HG02642 (cell line): Measurements from ENCODE around the gene CYLD.

ENCODE experiments used
- ATAC-seq: cut with Tn5 transposase; IDR thresholded peaks from one replicate; pipeline ENCODE4 v1.9.1; 2021; ENCODE audit warnings: mild to moderate bottlenecking; ENCODE audit not compliant: unreplicated experiment, poor library complexity

CYLD gene

DNA sequence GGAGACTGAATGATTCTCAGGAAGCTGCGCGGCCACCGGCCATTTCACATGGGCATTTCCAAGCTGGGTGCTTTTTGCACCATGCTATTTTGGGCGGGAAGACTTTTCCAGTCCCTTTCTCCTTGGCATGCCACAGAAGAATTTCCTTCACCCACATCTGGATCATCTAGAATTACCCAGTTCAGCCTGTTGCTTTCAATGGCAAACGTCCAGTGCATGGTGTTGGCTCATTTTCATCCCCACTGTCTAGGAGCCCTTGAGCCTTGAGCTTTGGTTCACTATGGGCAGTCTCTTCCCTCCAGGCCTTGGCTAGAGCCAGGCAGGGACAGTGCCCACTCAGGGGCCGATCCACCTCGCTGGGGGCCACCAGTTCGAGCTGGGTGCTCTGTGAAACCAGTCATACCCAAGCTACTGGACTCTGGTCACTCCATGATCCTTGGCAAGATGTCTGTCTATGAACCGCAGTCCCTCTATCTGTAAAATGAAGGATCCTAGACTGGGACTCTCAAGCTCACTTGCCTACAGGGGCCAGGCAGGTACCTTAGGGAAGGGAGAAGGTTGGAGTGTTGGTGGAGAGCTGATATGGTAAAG lies 71.1 kb downstream of the CYLD start:
- no peak for ATAC-seq

- no peak for ATAC-seq
Measured at GRCh38 chr16:50814052-50814451, 72.2 kb downstream of the CYLD start.

DNA sequence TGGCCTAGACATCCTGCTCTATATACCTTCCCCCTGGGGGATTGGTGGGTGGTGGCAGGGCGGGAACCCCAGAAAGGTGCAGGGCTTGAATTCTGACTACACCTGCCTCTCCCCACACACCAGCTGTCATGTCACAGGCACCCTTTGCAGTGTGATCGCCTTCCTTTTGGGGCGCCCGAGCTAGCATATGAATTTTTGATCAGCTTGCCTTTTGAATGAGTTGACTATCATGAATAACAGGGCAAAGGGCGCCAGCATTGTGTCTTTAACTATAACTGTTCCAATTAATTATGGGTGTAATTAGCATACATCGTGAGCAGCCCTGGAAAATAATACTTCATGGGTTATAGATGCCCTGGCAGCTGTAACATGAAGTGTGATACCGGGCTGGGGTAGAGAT lies 72.7 kb downstream of the CYLD start:
- no peak for ATAC-seq

DNA sequence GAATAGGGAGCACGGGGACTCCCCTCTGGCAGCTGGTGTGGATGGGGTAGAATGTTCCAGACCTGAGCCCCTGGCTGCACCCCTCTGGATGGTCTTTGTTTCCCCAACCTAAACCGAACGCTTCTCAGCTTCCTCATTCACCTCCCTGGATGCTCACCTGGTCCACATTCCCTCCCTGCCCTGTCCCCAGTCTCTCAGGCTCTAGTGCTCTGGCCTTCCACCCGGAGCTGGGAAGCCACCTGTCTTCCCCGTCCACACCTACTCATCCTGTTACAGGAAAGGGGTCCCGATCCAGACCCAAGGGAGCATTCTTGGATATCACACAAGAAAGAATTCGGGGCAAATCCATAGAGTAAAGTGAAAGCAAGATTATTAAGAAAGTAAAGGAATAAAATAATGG lies 73.5 kb downstream of the CYLD start:
- ATAC-seq: no peak

DNA sequence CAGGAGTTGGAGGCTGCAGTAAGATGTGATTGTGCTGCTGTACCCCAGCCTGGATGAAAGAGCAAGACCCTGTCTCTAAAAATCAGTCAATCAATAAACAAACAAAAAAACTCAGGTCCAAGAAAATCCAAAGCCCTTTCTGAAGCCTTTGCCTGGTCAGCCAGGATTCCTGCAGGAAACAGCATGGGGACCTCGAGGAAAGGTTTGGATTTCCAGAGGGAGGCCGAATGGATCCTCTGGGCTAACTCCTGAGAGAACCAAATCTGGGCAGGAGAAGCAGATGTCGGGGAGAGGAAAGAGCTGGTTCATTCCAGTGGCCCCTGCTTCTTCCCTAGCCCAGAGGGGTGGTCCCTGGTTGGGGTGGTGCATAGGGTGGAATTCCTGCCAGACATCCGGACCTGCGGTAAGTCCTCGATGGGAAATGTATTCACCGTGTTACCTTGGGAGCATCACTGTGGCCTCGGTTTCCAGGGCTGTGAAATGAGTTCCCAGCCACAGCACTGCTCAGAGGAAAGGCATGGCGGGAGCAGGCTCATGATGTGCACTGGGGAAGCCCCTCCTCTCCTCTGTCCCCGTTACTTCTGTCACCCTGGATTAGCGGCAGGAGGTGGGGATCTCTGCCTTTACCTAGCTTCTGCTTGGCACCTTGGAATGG lies 75.1 kb downstream of the CYLD start:
- no peak for ATAC-seq

- ATAC-seq: no peak
Measured at GRCh38 chr16:50818380-50818779, 76.5 kb downstream of the CYLD start.

GRCh38 chr16:50819706-50820105 lies 77.8 kb downstream of the CYLD start:
- ATAC-seq: no peak

DNA sequence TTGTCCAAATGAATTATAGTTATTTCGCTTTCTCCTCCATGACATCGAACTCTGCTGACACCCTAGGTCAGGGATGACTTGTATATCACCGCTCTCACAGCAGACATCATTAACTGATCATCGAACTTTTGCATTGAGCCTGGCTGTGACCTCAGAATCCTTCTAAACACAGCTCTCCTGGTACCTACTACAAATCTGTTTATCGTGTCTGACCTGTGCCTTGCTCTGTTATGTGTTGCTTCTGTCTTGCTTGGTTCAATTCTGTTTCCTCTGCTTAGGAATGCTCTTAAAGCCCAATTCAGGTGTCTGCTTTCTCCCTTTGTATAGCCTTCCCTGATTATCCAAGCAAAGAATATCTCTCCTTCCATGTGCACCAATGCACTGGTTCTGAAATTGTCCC lies 78.3 kb downstream of the CYLD start:
- ATAC-seq: no peak

DNA sequence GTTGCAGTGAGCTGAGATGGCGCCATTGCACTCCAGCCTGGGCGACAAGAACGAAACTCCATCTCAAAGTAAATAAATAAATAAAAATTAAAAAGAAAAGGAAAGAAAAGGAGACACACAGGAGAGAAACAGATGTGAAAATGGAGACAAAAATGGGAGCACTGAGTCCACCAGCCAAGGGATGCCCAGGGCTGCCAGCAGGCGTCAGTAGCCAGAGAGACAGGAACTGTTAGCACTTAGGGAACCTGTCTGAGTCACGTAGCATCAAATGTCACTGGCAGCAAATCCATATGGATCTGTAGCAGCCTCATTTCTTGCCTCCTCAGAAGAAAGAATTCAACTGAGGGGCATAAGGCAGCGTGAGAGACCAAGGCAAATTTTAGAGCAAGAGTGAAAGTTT lies 79.7 kb downstream of the CYLD start:
- ATAC-seq: no peak

GRCh38 chr16:50822671-50823070 lies 80.8 kb downstream of the CYLD start:
- ATAC-seq: no peak

- no peak for ATAC-seq
Measured at GRCh38 chr16:50826797-50827316, 85.0 kb downstream of the CYLD start.

- no peak for ATAC-seq
Measured at GRCh38 chr16:50828164-50828702, 86.3 kb downstream of the CYLD start.

- no peak for ATAC-seq
Measured at GRCh38 chr16:50830698-50831097, 88.8 kb downstream of the CYLD start.

- no peak for ATAC-seq
Measured at GRCh38 chr16:50831751-50832150, 89.9 kb downstream of the CYLD start.

GRCh38 chr16:50833929-50834328 lies 92.0 kb downstream of the CYLD start:
- ATAC-seq: no peak

DNA sequence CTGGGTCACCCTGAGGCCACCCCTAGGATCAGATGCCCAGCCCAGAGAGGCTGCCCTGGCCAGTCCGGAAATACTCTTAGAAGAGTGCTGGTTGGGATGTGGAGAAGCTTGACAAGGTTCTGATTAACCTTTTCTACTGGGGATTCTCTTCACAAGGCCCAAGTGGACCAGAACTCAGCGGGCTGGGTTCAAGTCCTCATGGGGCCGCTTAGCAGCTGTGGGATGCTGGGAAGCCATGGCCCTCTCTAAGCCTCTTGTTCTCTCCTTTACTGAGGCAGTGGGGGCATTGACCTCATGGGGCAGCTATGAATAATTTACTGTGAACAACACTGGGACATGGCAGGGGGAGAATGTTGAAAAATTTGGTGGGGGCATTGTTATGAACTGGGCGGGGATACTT lies 92.8 kb downstream of the CYLD start:
- ATAC-seq: no peak

GRCh38 chr16:50835358-50836060 lies 93.6 kb downstream of the CYLD start:
- ATAC-seq: no peak

- no peak for ATAC-seq
Measured at GRCh38 chr16:50836121-50836621, 94.3 kb downstream of the CYLD start.

- no peak for ATAC-seq
Measured at GRCh38 chr16:50837324-50837723, 95.4 kb downstream of the CYLD start.

GRCh38 chr16:50838165-50838564 lies 96.3 kb downstream of the CYLD start:
- no peak for ATAC-seq

DNA sequence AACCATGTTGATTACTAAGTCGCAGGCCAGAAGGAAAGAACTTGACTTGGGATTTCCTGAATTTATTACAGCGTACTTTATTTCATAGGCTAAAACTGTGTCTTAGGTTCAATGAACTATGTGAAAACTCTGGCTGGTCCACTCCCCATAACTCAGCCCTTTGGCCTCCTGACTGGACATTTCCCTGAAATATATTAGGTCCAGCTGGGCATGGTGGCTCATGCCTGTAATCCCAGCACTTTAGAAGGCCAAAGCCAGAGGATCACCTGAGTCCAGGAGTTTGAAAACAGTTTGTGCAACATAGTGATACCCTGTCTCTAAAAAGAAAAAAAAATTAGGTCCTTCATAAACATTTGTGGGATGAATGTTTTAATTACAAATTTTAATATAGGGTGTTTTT lies 97.0 kb downstream of the CYLD start:
- no peak for ATAC-seq
